Activated CD8-positive, alpha-beta memory T cell treated with anti-CD3 and anti-CD28 coated beads for 1 hour (primary cell): ENCODE data around the gene APIP.

Experiments used
- DNase-seq, 2 donors: peaks; one replicate each; pipeline ENCODE4 v3.0.0-alpha.2; 2020; ENCODE audit warnings: low read depth in 1 of 2; ENCODE audit errors: extremely low read depth in 1 of 2

Gene APIP

DNA sequence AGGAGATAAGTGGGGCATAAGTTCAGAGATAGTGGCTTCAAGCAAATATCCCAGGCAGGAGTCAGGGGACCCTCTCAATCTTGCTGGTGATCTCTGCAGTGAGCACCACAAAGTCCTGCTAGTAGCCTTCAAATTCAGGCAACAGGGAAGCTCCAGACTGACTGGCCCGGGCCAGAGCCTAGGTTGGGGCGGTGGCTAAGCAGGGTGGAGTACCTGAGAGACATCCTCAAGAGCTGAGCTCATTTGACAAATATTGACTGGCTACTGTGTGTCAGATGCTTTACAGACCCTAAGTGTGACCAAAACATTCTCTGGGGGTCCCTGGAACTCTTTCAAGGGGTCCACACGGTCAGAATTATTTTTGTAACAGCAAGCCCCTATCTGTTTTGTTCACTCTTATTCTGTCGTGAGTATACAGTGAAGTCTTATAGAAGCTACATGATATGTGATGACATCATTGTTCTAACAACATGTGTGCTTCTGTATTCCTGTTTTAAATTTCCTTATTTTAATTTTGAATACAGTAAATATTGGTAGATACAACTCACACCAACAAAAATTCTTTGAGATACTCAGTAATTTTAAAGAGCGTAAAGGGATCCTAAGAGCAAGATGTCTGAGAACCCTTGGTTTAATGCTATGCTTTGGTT lies 71.6 kb downstream of the APIP start:
- no peak for DNase-seq

DNA sequence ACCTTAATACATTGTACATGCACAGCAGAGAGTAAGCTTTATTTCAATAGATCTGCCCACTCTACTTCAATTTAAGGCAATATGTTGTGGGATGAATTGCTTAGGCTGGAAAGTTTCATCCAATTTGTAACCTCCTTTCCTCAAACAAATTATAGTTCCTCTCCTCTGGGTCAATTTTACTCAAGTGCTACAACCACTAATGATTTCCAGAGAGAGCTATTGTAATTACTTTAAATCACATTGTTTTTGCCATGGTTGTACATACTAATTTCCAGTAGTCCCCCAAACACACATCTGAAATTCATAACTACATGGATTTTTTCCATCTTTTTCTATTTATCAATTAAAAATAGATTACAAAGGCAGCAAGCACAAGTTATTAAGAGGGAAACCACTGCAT lies 72.9 kb downstream of the APIP start:
- DNase-seq, result no peak

DNA sequence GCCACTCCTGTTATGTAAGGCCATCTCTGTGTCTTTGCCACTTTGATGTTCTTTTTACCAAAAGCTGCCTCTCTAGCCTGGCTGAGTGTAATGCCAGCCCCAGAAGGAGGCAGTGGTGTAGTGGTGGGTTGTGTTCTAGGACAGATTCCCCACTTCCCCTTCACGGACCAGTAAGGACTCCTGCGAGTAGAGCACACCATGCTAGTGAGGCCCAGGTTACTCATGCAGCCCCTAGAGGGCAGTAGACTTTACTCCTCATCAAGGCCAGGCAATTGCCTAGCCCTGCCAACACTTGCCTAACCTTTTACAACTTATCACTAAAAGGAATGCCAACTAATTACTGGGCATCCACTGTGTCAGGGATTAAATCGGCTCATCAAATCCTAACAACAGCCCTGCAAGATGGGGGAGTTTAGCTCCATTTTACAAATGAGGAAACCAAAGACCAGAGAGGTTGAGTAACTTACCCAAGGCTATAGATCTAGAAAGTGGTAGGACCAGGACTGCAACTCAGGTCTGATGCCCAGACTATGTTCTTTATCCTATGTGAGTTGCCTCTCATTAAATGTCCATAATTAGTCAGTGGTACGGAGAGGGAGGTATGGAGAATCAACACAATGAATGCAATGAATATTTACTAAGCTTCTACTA lies 75.3 kb downstream of the APIP start:
- peak in 1 of 2 donors; percentile 1 for DNase-seq

DNA sequence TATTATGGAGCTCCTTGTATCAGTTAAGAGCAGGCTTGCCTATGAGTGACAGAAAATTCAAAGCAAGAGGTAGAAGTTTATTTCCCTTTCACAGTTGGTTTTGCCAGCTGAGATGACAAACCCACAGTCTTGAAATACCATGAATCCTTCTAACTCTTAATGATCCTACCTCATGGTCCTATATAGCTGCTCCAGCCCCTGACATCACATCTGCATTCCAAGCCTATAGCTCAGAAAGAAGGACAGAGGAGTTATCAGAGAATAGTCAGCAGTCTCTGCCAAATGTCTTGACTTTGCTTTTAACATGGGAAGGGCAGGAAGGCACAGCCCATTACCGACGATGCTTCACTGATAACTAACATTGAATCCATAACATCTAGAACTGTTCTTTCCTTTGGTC lies 76.2 kb downstream of the APIP start:
- no peak for DNase-seq

DNA sequence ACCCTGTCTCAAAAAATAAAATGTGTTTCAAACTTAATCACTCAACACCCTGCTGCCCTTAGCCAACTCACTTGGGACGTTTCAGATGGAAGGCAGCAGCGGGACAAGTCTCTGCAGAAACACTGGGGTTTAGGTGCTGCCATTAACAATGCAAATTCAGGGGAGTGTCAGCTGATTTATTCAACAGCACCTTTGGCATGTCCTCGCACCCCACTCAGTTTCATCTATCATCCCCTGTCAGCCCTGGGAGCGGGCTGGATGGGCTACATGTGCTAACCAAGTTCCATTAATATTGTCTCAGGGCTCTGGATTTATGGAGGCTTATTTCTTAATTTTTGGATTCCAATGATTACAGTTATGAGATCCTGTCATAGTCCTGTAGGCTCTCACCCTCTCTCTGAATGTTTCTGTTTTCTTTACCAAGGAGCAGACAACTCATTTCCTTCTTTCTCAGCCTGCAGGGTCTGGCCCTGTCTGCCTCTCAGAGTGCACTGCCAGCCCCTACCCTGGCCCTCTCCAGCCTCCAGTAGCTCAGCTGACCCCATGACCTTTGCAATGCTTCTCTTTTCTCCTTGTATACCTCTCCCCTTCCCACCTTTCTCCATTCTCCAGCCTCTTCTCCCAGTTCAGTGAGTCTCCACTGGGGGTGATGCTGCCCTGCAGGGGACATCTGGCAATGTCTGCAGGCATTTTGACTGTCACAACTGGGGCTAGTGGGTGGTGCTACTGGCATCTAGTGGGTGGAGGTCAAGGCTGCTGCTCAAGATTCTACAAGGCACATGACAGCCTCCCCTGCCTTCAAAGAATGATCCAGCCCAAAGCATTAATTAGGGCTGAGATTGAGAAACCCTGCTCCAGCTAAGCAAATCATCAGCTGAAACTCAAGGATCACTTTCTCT lies 79.0 kb downstream of the APIP start:
- no peak for DNase-seq

DNA sequence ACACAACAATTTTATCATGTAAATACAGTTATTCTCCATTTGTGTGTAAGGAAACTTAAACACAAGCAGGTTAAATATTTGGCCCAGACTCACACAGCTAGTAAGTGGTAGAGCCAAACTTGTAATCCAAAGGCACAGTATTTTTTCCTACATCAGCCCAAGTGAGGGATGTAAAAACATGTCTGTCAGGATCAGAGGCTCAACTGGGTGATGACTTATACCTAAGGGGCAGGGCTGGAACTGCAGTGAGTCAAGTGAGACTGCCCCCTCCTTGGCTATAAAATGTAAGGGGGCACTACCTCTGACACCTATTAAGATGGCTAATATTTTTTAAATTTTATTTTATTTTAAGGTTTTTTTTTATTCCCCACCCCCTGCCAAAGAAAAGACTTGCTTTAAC lies 82.6 kb downstream of the APIP start:
- DNase-seq, result no peak
